H9 (cell line): ENCODE measurements around the gene DNTT. TPM values are rescaled to one million over a fixed set of nuclear protein-coding genes. Genes with fewer than 3 reads are reported as not detected.
A peak's percentile ranks its signal among the peaks of the same experiment; 100 is the strongest.

Experiments
- DNase-seq: peaks from one replicate; pipeline ENCODE4 v3.0.0-alpha.2; 2017
- H2AFZ ChIP-seq: one replicate; pipeline ENCODE4 v1.6.1; 2013; ENCODE audit warnings: mild to moderate bottlenecking, low read length, control low read depth, moderate library complexity
- H2AK5ac ChIP-seq: 2 replicates; pipeline ENCODE4 v1.6.1; 2013; ENCODE audit warnings: low read length, control low read depth, mixed read lengths; ENCODE audit not compliant: insufficient read length
- H2BK120ac ChIP-seq: one replicate; pipeline ENCODE4 v1.6.1; 2013; ENCODE audit warnings: low read depth, mild to moderate bottlenecking, low read length, control low read depth, inconsistent platforms; ENCODE audit not compliant: poor library complexity, severe bottlenecking
- H2BK12ac ChIP-seq: 2 replicates; pipeline ENCODE4 v1.6.1; 2013; ENCODE audit warnings: low read length, control low read depth, mixed read lengths, low read depth; ENCODE audit not compliant: insufficient read length
- H2BK15ac ChIP-seq: 2 replicates; pipeline ENCODE4 v1.6.1; 2013; ENCODE audit warnings: low read depth, low read length, control low read depth
- H2BK20ac ChIP-seq: one replicate; pipeline ENCODE4 v1.6.1; 2013; ENCODE audit warnings: low read depth, mild to moderate bottlenecking, low read length, control low read depth, inconsistent platforms; ENCODE audit not compliant: poor library complexity, severe bottlenecking
- H2BK5ac ChIP-seq: 2 replicates; pipeline ENCODE4 v1.6.1; 2013; ENCODE audit warnings: low read length, control low read depth, mixed read lengths; ENCODE audit not compliant: insufficient read length
- H3K14ac ChIP-seq: 2 replicates; pipeline ENCODE4 v1.6.1; 2013; ENCODE audit warnings: low read length, control low read depth; ENCODE audit not compliant: insufficient read depth
- H3K18ac ChIP-seq: 2 replicates; pipeline ENCODE4 v1.6.1; 2013; ENCODE audit warnings: low read depth, mild to moderate bottlenecking, mixed read lengths, low read length, control low read depth; ENCODE audit not compliant: insufficient read length
- H3K23ac ChIP-seq: 2 replicates; pipeline ENCODE4 v1.6.1; 2013; ENCODE audit warnings: low read length, control low read depth, mixed read lengths, low read depth; ENCODE audit not compliant: insufficient read length
- H3K23me2 ChIP-seq: 2 replicates; pipeline ENCODE4 v1.6.1; 2013; ENCODE audit warnings: low read depth, mild to moderate bottlenecking, mixed read lengths, low read length, control low read depth; ENCODE audit not compliant: insufficient read length, poor library complexity, severe bottlenecking
- H3K27ac ChIP-seq: 2 replicates; pipeline ENCODE4 v1.5.1; 2013; ENCODE audit warnings: low read length, control low read depth, mixed read lengths, low read depth; ENCODE audit not compliant: insufficient read length
- H3K27me3 ChIP-seq: 2 replicates; pipeline ENCODE4 v1.6.1; 2013; ENCODE audit warnings: low read length, control low read depth, inconsistent platforms; ENCODE audit not compliant: insufficient read depth
- H3K4ac ChIP-seq: 2 replicates; pipeline ENCODE4 v1.6.1; 2013; ENCODE audit warnings: low read depth, mild to moderate bottlenecking, control low read depth, inconsistent platforms, low read length, moderate library complexity
- H3K4me1 ChIP-seq: 2 replicates; pipeline ENCODE4 v1.6.1; 2013; ENCODE audit warnings: low read length, control low read depth, inconsistent platforms; ENCODE audit not compliant: insufficient read depth
- H3K4me2 ChIP-seq: 2 replicates; pipeline ENCODE4 v1.6.1; 2013; ENCODE audit warnings: low read length, control low read depth, mixed read lengths; ENCODE audit not compliant: insufficient read length, insufficient read depth
- H3K56ac ChIP-seq: 2 replicates; pipeline ENCODE4 v1.6.1; 2013; ENCODE audit warnings: low read depth, mild to moderate bottlenecking, mixed read lengths, low read length, control low read depth; ENCODE audit not compliant: insufficient read length
- H3K79me1 ChIP-seq: 2 replicates; pipeline ENCODE4 v1.6.1; 2013; ENCODE audit warnings: low read depth, mild to moderate bottlenecking, moderate library complexity, low read length, control low read depth, inconsistent platforms; ENCODE audit not compliant: insufficient read depth, poor library complexity, severe bottlenecking
- H3K79me2 ChIP-seq: 2 replicates; pipeline ENCODE4 v1.6.1; 2013; ENCODE audit warnings: low read length, control low read depth, inconsistent platforms; ENCODE audit not compliant: insufficient read depth
- H3K9ac ChIP-seq: 2 replicates; pipeline ENCODE4 v1.6.1; 2013; ENCODE audit warnings: low read length, control low read depth, mixed read lengths; ENCODE audit not compliant: insufficient read length; ENCODE audit errors: extremely low read depth
- H3K9me3 ChIP-seq: one replicate; pipeline ENCODE4 v1.6.1; 2013; ENCODE audit warnings: low read depth, low read length, inconsistent platforms; ENCODE audit not compliant: control insufficient read depth
- H3T11ph ChIP-seq: one replicate; pipeline ENCODE4 v1.6.1; 2013; ENCODE audit warnings: mild to moderate bottlenecking, low read length, control low read depth, inconsistent platforms
- H4K20me1 ChIP-seq: one replicate; pipeline ENCODE4 v1.6.1; 2013; ENCODE audit not compliant: control insufficient read depth, insufficient read length, insufficient read depth
- H4K5ac ChIP-seq: 2 replicates; pipeline ENCODE4 v1.6.1; 2013; ENCODE audit warnings: low read depth, mild to moderate bottlenecking, mixed read lengths, low read length, control low read depth; ENCODE audit not compliant: insufficient read length
- H4K8ac ChIP-seq: replicated peaks from 2 replicates; pipeline ENCODE4 v1.6.1; 2013; ENCODE audit warnings: low read length, control low read depth, mixed read lengths, low read depth; ENCODE audit not compliant: insufficient read length
- H4K91ac ChIP-seq: 2 replicates; pipeline ENCODE4 v1.6.1; 2013; ENCODE audit warnings: low read depth, mild to moderate bottlenecking, moderate library complexity, mixed read lengths, low read length, control low read depth; ENCODE audit not compliant: insufficient read length
- H3K27ac Mint-ChIP-seq, 3 experiments: 2 replicates in 2 of 3; 3 replicates in 1 of 3; pipeline ENCODE4 v1.8.0; 2020 to 2021; ENCODE audit warnings: mixed read lengths in 3 of 3, mild to moderate bottlenecking in 1 of 3, moderate library complexity in 1 of 3
- H3K27me3 Mint-ChIP-seq: 2 replicates; pipeline ENCODE4 v1.8.0; 2021; ENCODE audit warnings: low read depth, mild to moderate bottlenecking, moderate library complexity, mixed read lengths
- H3K36me3 Mint-ChIP-seq, 3 experiments: 2 replicates in 2 of 3; 3 replicates in 1 of 3; pipeline ENCODE4 v1.8.0; 2020 to 2021; ENCODE audit warnings: low read depth in 3 of 3, mixed read lengths in 3 of 3; ENCODE audit not compliant: insufficient read depth in 1 of 3
- H3K4me1 Mint-ChIP-seq, 2 experiments: 2 replicates each; pipeline ENCODE4 v1.8.0; 2020; ENCODE audit warnings: mixed read lengths in 2 of 2
- H3K4me3 Mint-ChIP-seq, 2 experiments: 2 replicates in 1 of 2; 3 replicates in 1 of 2; pipeline ENCODE4 v1.8.0; 2020 to 2021; ENCODE audit warnings: mild to moderate bottlenecking in 2 of 2, mixed read lengths in 2 of 2, moderate library complexity in 1 of 2
- H3K9me3 Mint-ChIP-seq, 2 experiments: 2 replicates in 1 of 2; 3 replicates in 1 of 2; pipeline ENCODE4 v1.8.0; 2020; ENCODE audit warnings: mild to moderate bottlenecking in 2 of 2, mixed read lengths in 2 of 2, moderate library complexity in 1 of 2
- CTCF ChIP-seq: fragments of 200-600 bp; sonication (generic); conservative IDR thresholded peaks from 3 replicates; pipeline ENCODE4 v1.8.0; 2021; ENCODE audit warnings: antibody characterized with exemption, mild to moderate bottlenecking
- WGBS: extraction: QIAGEN DNeasy Blood & Tissue Kit; methylation state at CpG from one replicate; pipeline ENCODE4 v1.1.7; 2013; ENCODE audit warnings: missing lambda C conversion rate, low lambda C conversion rate, mixed read lengths; ENCODE audit not compliant: insufficient read length; ENCODE audit errors: extremely low coverage; 5-methylcytosine and 5-hydroxymethylcytosine counted together
- total RNA-seq: library from RNA; stranded (reverse); gene quantifications from 2 replicates; pipeline ENCODE4 v1.2.1, GENCODE V29; 2021

Gene DNTT
- total RNA-seq, 1 experiment from 2014 or later, result not detected

GRCh38 chr10:96346295-96346694 lies 42.1 kb downstream of the DNTT start:
- Histone ChIP-seq H3K18ac (no peak overlapping the region), H2AK5ac (no peak overlapping the region), H3K14ac (no peak overlapping the region), H2BK120ac (no peak overlapping the region), H3K79me2 (no peaks in the 10 kb centered on the region), H3K9ac (no peak overlapping the region), H4K91ac (peak overlapping the region; percentile 87), H3K79me1 (no peaks in the 10 kb centered on the region), H3K9me3 (peaks cover 5% of the 10 kb centered on the region), H4K8ac (no peak overlapping the region), H3K56ac (no peak overlapping the region), H3K4me1 (peaks cover 6% of the 10 kb centered on the region; the same call in 1 of the 2 replicates), H3K23me2 (no peaks in the 10 kb centered on the region), H3K27ac (peak overlapping the region; percentile 88), H4K20me1 (no peaks in the 10 kb centered on the region), H3K4me2 (no peak overlapping the region), H2BK15ac (no peak overlapping the region), H2BK20ac (no peak overlapping the region), H3K4ac (no peak overlapping the region), H2AFZ (no peak overlapping the region), H3T11ph (no peak overlapping the region), H2BK12ac (no peak overlapping the region), H2BK5ac (no peak overlapping the region), H3K23ac (no peak overlapping the region), H3K27me3 (no peaks in the 10 kb centered on the region), H4K5ac (no peak overlapping the region)
- no peak for DNase-seq
- no CpG with 5 or more reads among the region's 1 CpG for WGBS
- Mint-ChIP-seq H3K27ac (no peak overlapping the region), H3K36me3 (peaks cover 11 to 27% (median 21%) of the 10 kb centered on the region in 3 experiments), H3K27me3 (peaks cover 31% of the 10 kb centered on the region), H3K4me3 (no peak overlapping the region), H3K9me3 (peaks cover 25 to 29% of the 10 kb centered on the region in 2 experiments), H3K4me1 (peaks cover 33 to 34% of the 10 kb centered on the region in 2 experiments)
- no peak for TF ChIP-seq CTCF
